EH (cell line): ENCODE data around the gene TRABD.
"Not testable (repeated sequence)": the region's sequence is repeated elsewhere in the genome, so short reads cannot be mapped to it uniquely, and the experiment has no call there.

Experiments
- DNase-seq: peaks from one replicate; pipeline ENCODE4 v3.0.0-alpha.2; 2015; ENCODE audit warnings: low read depth

TRABD gene

DNA sequence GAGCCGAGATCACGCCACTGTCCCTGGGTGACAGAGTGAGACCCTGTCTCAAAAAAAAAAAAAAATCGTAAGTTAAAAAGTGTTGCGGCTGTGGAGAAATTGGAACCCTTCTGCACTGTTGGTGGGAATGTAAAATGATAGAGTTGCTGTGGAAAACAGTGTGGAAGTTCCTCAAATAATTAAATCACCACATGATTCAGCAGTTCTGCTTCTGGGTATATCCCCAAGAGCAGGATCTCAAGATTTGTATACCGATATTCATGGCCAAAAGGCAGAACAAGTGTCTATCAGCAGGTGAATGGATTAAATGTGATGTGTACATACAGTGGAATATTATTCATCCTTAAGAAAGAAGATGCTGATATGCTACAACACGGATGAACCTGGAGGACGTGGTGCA is 18.9 kb downstream of the TRABD start:
- DNase-seq, result no peak

DNA sequence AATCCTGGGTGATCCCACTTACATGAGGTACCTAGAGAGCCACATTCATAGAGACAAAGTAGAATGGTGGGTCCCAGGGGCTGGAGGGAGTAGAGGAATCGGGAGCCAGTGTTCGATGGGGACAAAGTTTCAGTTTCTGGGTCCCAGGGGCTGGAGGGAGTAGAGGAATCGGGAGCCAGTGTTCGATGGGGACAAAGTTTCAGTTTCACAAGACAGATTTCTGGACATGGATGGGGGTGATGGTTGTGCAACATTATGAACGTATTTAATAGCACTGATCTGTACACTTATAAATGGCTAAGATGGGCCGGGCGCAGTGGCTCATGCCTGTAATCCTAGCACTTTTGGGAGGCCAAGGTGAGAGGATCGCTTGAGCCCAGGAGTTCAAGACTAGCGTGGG is 19.3 kb downstream of the TRABD start:
- not testable (repeated sequence) for DNase-seq

DNA sequence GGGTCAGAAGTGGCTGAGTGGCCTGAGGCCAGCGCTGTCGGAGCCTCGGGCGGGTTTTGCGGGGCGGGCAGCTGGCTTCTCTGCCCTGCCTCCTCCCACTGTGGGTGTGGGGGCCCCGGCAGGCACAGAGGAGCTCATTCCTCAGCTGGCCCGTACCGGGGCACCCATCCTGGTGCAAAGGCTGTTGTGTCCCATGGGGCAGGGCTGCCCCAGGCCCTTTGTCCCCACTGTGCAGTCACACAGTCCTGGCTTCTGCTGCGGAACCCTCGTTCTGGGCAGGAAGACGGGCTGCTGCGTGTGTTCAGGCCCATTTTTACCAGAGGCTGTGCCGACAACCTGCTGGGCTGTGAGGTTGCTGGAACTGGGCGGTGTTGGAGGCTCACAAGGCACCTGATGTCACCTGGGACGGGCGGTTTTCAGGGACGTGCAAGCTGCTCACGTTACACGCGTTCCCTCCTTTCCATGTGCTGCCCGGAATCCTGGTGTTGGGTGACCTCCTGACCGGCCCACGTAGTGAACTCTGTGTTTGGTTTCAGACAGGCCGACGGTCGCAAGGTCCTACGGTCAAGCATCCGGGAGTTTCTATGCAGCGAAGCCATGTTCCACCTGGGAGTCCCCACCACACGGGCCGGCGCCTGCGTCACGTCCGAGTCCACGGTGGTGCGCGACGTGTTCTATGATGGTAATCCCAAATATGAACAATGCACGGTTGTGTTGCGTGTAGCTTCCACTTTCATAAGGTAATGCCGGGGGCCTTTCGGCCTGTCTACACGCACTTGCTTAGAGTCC is 20.3 kb downstream of the TRABD start:
- DNase-seq, result no peak

DNA sequence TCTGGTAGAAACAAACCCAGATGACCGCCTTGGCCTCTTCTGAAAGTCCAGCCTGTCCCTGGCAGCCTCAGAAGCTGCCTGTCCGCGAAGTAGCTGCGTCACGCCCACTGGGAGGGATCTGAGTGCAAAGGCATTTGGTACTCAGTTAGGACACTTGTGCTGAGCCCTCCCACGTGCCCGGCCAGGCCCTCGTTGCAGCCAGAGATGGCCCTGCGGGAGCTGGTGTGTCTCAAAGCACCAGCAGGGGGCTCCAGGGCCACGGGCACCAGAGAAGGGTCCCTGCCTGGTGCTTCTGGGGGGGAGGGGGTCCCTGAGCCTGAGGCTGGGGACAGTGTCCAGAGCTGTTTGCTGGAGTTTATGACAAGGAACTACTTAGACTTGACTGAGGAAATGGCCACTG is 20.9 kb downstream of the TRABD start:
- peak; percentile 61 for DNase-seq

DNA sequence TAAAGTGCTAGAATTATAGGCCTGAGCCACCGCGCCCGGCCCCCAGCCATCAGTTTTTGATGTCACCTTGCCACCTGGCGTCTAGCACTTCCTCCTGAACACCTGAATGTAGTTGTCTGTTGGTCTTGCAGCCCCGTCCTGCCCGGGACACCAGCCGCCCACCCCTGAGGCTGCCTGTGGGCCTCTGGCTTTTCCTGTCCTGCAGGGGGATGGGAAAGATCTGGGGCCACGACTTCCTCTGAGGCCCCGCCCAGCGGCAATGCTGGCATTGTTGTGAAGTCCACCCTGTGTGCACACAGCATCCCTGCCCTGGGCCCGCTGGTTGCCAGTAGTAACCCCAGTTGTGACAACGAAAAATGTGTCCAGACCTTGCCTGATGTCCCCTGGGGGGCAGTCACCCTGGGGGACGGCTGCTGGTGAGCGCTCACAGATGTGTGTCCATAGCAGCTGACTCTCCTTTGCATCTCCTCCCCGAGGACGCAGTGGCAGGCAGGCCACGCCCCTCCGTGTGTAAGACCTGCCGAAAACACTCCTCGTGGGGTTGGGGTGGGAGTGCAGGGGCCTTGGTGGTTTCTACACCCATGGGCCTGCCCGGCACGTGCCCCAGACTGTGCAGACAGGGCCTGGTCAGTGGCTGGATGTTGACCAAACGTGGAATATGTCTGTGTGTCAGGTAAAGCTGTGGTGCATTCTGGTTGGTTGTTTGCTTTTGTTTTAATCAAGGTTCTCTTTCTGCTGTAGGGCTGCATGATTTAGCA is 21.8 kb downstream of the TRABD start:
- DNase-seq, result no peak

DNA sequence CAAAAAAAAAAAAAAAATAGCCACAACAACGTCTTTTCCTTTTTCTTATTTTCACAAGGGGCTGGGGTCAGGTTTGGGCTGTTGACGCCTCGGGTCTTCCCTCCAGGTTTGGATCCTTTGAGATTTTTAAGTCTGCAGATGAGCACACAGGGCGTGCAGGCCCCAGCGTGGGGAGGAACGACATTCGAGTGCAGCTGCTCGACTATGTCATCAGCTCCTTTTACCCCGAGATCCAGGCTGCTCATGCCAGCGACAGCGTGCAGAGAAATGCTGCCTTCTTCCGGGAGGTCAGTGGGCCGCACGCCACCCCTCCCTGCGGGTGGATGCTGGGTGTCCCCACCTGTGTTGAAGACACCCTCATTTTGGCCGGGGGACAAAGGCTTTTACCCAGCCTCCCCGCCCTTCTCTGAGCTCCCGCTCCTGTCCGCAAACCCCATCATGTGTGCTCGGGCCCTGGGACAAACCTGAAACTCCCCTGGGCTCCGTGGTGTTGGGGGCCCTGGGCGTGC is 22.8 kb downstream of the TRABD start:
- no peak for DNase-seq

DNA sequence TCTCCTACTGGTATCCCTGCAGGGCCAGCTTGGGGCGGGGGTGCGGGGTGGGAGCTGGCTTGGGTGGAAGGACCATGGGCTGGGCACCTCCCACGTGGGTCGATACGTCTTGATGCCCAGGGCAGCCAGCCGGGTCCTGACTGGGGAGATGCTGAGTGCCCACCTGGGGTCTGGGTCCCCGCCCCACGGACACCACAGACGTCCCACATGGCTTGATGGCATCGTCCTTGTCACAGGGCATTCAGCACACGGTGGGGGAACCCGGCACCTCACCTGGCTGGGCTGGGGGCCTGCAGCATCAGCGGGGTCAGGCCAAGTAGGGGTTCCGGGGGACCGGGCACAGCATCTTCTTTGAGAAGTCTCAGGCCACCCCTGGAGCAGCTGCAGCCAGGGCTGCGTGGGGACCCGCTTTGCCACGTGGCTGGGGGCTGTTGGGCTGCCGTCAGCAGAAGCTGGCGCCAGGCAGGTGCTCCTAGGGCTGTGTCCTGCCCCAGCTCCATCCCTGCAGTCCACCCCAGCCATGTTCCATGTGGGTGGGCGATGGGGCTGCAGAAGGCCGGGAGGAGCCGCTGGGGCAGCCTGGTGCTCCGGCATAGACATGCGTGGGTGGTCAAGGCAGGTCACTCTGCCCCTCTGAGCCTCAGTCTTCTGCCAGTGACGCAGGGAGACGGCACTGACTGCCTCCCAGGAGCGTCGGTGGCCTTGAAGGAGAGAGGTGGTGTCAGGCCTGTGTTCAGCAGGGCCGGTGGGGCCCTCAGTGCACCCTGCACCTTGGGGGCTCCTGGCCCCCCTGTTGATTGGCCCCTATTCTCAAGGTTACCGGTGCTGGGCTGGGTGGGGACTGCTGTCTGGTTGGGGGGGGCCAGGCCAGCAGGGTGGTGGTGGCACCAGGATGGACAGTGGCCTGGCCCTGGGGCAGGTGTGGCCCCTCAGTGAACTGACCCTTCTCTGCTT is 23.5 kb downstream of the TRABD start:
- no peak for DNase-seq

DNA sequence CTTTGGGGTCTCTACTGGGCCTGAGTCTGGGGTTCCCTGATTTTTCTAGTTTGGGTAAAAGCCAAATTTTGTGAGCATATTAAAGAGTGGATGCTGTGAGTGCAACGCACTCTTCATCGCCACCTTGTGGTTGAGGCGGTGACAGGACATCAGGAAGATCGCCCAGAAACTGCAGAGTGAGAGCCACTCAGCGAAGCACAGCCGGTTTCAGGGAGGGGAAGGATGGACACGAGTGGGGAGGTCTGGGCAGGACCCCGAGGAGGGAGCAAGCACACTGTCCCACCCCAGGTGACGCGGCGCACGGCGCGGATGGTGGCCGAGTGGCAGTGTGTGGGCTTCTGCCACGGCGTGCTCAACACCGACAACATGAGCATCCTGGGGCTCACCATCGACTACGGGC is 24.2 kb downstream of the TRABD start:
- peak; percentile 72 for DNase-seq

DNA sequence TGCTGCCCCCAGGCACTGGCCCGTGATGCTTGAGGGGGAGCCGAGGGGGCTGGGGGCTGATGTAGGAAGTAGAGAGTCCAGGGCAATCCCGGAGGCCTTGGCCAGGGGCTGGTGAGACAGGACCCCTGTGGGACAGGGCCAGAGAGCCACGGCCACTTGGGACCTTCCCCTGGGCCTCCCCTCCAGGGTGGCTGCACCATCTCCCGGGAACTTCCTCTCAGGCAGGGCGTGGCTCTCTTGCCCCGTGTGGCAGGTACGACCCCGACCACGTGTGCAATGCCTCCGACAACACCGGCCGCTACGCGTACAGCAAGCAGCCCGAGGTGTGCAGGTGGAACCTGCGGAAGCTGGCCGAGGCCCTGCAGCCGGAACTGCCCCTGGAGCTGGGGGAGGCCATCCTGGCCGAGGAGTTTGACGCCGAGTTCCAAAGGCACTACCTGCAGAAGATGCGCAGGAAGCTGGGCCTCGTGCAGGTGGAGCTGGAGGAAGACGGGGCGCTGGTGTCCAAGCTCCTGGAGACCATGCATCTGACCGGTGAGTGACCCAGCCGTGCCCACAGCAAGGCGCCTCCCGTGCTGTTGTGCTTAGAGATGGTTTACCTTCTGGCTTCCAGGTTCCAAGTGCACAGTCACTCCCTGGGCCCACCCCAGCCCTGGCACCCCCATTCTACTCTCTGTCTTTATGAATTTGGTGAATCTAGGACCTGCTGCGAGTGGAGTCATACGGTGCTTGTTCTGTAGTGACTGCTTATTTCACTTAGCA is 24.8 kb downstream of the TRABD start:
- no peak for DNase-seq

DNA sequence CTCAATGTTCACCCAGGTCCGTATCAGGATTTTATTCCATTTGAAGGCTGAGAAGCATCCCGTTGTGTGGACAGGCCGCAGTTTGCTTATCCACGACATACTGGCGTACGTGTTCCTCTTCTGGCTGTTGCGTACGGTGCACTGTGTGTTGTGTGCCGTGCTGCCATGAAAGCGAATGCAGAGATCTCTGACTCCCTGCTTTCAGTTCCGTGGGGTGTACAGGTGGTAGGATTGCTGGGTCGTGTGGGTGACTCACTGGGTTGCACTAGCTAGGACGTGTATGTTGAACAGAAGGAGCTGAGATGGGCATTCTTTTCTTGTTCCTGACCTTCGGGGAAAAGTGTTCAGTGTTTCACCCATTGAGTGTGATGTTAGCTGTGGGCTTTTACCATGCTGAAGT is 25.4 kb downstream of the TRABD start:
- DNase-seq, result no peak

DNA sequence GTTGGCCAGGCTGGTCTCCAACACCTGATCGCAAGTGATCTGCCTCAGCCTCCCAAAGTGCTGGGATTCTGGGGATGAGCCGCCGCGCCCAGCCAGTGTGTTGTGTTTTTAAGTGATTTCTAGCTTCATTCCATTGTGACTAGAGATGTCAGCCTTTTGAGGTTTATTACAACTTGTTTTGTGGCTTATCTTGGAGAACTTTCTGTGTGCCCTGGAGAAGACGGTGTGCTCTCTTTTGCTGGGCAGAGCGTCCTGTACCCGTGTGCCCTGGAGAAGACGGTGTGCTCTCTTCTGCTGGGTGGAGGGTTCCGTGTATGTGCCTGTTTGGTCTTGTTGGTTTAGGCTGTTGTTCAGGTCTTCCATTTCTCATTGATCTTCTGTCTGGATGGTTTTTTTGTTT is 27.6 kb downstream of the TRABD start:
- DNase-seq, result no peak

DNA sequence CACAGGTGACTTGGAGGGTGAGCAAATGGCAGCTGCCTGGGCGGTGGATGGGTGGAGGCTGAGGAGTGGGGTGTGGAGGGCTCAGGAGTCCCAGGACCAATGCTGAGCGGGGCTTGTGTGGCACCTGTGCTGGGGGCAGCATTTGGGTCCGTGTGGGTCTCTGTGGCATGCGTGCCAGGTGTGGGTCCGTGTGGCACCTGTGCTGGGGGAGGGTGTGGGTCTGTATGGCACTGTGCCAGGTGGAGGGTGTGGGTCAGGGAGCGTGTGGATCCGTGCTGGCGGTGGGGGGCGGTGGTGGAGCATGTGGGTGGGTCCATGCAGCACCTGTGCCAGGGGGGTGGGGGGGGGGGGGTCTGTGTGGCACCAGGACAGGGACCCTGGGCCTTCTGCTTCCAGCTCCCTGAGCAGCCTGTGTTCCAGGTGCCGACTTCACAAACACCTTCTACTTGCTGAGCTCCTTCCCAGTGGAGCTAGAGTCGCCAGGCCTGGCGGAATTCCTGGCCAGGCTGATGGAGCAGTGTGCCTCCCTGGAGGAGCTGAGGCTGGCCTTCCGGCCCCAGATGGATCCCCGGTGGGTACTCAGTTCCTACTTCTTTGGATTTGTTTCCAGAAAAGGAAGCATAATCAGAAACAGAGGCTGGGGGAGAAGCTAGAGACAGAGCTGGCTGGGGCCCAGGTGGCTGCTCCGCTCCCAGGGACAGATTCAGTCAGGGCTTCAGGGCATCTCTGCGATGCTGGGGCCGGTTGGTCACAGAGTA is 29.8 kb downstream of the TRABD start:
- DNase-seq, result no peak

DNA sequence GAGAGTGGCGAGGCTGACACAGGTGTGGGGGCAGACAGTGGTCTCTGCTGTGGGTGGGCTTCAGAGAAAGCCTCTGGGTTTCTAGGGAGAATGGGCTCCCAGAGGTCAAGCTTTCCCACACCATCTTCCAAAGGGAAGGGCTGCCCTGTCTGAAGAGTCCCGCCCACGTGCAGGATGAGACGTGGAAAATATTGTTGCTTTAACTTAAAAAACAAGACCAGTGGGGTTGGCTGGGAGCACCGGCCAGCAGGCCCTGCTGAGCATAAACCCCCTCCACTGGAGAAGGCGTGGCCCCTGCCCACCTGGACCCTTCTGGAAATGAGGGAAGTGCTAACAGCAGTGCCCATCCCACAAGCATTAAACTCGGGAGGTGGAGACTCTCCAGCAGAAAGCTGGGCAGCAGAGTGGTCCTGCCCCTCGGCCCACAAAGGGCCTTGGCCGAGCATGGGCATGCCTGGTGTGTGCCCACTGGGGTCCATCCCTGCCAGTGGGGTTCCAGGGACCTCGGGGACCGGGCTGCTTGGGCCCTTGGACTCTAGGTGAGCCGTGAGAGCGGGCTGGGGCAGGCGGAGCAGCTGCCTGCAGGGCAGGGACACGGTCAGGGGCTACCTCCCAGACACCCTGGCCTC is 30.5 kb downstream of the TRABD start:
- DNase-seq, result no peak

DNA sequence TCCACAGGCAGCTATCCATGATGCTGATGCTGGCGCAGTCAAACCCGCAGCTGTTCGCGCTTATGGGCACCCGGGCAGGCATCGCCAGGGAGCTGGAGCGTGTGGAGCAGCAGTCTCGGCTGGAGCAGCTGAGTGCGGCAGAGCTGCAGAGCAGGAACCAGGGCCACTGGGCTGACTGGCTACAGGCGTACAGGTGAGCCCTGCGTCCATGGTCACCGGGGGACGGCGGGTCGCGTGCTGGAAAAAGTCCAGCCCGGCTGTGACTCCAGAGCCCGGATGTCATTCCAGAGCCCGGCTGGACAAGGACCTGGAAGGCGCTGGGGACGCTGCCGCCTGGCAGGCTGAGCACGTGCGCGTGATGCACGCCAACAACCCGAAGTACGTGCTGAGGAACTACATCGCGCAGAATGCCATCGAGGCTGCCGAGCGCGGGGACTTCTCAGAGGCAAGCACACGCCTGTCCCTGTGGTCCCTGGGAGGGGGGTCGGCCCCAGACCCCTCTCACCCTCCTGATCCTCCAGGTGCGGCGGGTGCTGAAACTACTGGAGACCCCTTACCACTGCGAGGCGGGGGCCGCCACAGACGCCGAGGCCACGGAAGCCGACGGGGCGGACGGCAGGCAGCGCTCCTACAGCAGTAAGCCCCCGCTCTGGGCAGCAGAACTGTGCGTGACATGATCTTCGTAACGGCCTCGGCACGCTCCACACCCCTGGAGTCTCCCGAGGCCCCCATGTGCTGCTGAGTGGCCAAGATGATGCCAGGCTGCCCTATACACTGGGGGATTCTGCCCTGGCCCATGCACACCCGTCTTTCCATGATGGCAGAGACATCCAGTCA is 31.2 kb downstream of the TRABD start:
- DNase-seq, result no peak

DNA sequence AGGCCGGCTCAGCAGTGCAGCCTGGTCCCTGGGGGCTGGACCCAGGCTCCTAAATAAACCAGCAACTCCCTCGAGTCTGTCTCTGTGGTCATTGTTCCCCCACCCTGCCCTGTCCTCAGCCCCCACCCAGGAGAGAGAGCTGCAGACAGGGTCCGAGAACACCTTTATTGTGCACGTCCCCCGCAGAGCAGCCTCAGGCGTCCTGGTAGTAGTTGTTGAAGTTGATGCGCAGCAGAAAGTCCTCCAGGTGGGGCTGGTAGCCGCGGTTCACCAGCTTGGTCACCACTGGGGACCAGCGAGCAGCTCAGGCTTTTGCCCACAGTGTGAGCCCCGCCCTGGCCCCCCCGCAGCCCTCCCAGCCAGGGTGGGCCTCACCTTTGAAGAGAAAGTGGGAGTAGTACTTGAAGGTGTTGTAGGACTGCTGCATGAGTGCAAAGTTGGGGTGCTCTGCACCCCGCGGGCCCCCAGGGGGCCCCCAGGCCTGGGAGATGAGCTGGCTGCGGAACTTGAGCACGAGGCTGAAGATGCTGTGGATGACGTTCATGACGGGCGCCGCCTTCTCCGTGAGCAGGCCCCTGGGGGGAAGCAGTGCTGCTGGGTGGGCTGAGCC is 31.9 kb downstream of the TRABD start:
- no peak for DNase-seq

DNA sequence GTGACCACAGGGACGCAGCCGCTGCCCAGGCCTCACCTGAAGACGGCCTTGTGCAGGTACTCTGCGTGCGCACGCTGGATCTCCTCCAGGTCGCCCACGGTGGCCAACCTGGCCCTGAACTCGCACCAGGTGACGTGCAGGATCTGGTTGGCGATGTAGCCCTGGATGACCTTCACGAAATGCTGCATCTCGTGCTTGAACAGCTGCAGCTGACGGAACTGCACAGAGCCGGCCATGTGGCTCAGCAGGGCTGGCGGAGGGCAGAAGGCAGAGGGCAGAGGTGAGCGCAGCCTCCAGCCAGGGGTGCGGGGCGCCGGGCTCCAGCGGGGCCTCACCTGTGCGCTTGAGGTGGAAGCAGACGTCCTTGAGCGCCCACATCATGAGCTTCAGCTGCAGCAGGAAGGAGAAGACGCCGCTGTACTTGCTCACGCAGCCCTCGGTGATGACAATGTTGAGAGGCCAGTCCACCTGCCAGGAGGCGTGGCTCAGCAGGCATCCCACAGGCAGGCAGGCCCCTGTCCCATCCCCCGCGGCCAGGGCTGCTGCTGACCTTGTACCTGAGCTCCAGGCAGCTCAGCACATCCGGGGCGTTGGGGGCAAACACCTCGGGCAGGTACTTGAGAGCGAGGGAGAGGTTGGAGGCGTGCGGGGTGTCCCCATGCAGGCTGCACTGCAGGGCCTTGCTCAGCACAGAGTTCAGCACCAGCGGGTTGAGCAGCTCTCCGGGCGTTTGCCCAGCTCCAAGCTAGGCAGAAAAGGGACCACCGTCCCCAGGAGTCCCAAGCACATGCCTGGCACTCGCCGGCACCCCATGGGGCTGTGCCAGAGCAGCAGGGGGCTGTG is 32.7 kb downstream of the TRABD start:
- DNase-seq, result no peak

DNA sequence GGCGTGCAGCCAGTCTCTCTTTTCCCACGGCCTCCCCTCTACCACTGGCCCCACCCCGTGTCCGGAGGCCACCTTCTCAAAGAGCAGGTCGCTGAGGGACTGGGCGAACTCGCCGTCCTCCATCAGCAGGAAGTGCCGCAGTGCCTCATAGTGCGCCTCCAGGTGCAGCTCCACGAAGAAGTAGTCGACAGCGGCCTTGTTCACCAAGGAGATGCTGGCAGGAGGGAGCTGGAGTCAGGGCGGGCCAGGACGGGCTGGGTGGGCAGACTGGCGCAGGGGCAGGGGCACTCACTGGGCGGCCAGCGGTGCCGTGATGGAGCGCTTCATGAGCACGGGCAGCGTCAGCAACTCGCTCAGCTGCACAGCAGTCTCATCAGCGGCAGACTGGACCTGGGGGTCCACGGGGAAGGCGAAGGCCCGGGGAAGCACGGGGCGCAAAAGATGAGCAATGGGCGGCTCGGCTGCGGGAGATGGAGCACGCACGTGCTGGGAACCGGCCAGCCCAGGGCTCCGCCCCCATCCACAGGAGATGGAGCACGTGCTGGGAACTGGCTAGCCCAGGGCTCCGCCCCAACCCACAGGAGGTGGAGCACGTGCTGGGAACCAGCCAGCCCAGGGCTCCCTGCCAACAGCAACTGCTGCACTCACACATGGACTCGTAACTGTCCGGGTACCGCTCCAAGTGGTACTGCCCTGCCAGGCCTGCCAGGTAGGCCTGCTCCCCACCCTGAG is 33.4 kb downstream of the TRABD start:
- peak; percentile 85 for DNase-seq
